Right ventricle myocardium superior (tissue), 1 donor: Measurements from ENCODE around the gene UBA5. TPM values are rescaled to one million over a fixed set of nuclear protein-coding genes. Genes with fewer than 3 reads are reported as not detected.
"Not testable (repeated sequence)": the region's sequence is repeated elsewhere in the genome, so short reads cannot be mapped to it uniquely, and the experiment has no call there.

Experiments
- ATAC-seq: fragments of 200-7000 bp; cut with Tn5 transposase; one replicate; pipeline ENCODE4 v1.9.1; 2020; ENCODE audit warnings: mild to moderate bottlenecking; ENCODE audit not compliant: poor library complexity
- DNase-seq: peaks from one replicate; pipeline ENCODE4 v3.0.0-alpha.2; 2020
- intact Hi-C: fragments of 100-400 bp; cut with DNase I; formaldehyde crosslinking; loops from one replicate; pipeline ENCODE4 v1.11.2; 2022
- long read RNA-seq: library from polyadenylated mRNA; unstranded; transcript quantifications from one replicate; pipeline ENCODE4 v2.0.0, GENCODE V29; 2021
- total RNA-seq: library from RNA; stranded (reverse); fragmentation: NEBNext Ultra II Directional; extraction: Animal tissue kit (Norgen Biotek cat#: 25700); gene quantifications from one replicate; pipeline ENCODE4 v1.2.1, GENCODE V29; 2021
- donor health status: DM: no; HTN: yes; CAD: no; lungs with severe emphysema.

The UBA5 gene
- total RNA-seq = 38.8 TPM
- long read RNA-seq, transcript UBA5-202 (12 exons, 3,705 nt) = major isoform, 110 of 120 reads
- long read RNA-seq, partial matches to known transcripts = 0 of 120 reads
- long read RNA-seq, other reads (novel, unspliced or antisense) = 10 of 120 reads

GRCh38 chr3:132660052-132660810, at the start of gene UBA5:
Gene UBA5 (plus strand): TSS chr3:132660329. CDS start chr3:132660538, 209 bp downstream.
- ATAC-seq (peak; percentile 84), DNase-seq (peak; percentile 81)
- intact Hi-C loops = no loop called here

GRCh38 chr3:132615301-132615700, 44.8 kb upstream of the UBA5 start:
- DNase-seq, intact Hi-C loops, ATAC-seq: not testable (repeated sequence)

- ATAC-seq (no peak), DNase-seq (no peak)
- intact Hi-C loops = no loop called here
These were observed 44.2 kb upstream of the UBA5 start for GRCh38 chr3:132615881-132616280.

GRCh38 chr3:132616780-132617179, 43.3 kb upstream of the UBA5 start:
- ATAC-seq (no peak), DNase-seq (no peak)
- intact Hi-C loops = no loop called here

GRCh38 chr3:132622148-132622547, 38.0 kb upstream of the UBA5 start:
- intact Hi-C loops = no loop called here
- DNase-seq = no peak
- no peak for ATAC-seq

- no peak for ATAC-seq
- intact Hi-C loops = no loop called here
These were observed 37.4 kb upstream of the UBA5 start for GRCh38 chr3:132622761-132623160.

GRCh38 chr3:132623646-132624045, 36.5 kb upstream of the UBA5 start:
- intact Hi-C loops = no loop called here
- DNase-seq = no peak
- ATAC-seq = no peak

More at GRCh38 chr3:132622761-132623160, 37.4 kb upstream of the UBA5 start:
- no peak for DNase-seq

- no peak for DNase-seq
- intact Hi-C loops = no loop called here
- no peak for ATAC-seq
These were observed 35.3 kb upstream of the UBA5 start for GRCh38 chr3:132624790-132625189.

- intact Hi-C loops = no loop called here
- ATAC-seq (no peak), DNase-seq (no peak)
These were observed 34.5 kb upstream of the UBA5 start for GRCh38 chr3:132625613-132626012.

GRCh38 chr3:132626955-132627354, 33.2 kb upstream of the UBA5 start:
- intact Hi-C loops = no loop called here
- DNase-seq (no peak), ATAC-seq (no peak)

GRCh38 chr3:132628157-132628556, 32.0 kb upstream of the UBA5 start:
- DNase-seq (no peak), ATAC-seq (peak; percentile 55)
- intact Hi-C loops = no loop called here

GRCh38 chr3:132629928-132630327, 30.2 kb upstream of the UBA5 start:
- no peak for ATAC-seq
- DNase-seq = no peak
- intact Hi-C loops = no loop called here

- ATAC-seq (no peak), DNase-seq (no peak)
- intact Hi-C loops = no loop called here
These were observed 29.5 kb upstream of the UBA5 start for GRCh38 chr3:132630612-132631011.

GRCh38 chr3:132635052-132635451, 25.1 kb upstream of the UBA5 start:
- no peak for DNase-seq
- ATAC-seq = peak; percentile 71
- intact Hi-C loops = no loop called here

- ATAC-seq (no peak), DNase-seq (no peak)
- intact Hi-C loops = no loop called here
These were observed 22.5 kb upstream of the UBA5 start for GRCh38 chr3:132637590-132637989.

GRCh38 chr3:132638706-132639105, 21.4 kb upstream of the UBA5 start:
- no peak for ATAC-seq
- no peak for DNase-seq
- intact Hi-C loops = no loop called here

- ATAC-seq, DNase-seq, intact Hi-C loops: not testable (repeated sequence)
These were observed 18.7 kb upstream of the UBA5 start for GRCh38 chr3:132641427-132641826.

GRCh38 chr3:132641837-132642538, 18.1 kb upstream of the UBA5 start:
- ATAC-seq (peak; percentile 71), DNase-seq (no peak)

GRCh38 chr3:132642539-132642847, 17.6 kb upstream of the UBA5 start:
- intact Hi-C loops = no loop called here
- DNase-seq = no peak
- no peak for ATAC-seq

More at GRCh38 chr3:132641837-132642538, 18.1 kb upstream of the UBA5 start:
- intact Hi-C loops = no loop called here

- no peak for ATAC-seq
- no peak for DNase-seq
- intact Hi-C loops = no loop called here
These were observed 16.8 kb upstream of the UBA5 start for GRCh38 chr3:132643366-132643765.
